Stimulated activated CD8-positive, alpha-beta memory T cell treated with anti-CD3 and anti-CD28 coated beads, Interleukin-2, amount 100 ng/mL, for 48 hours (primary cell): Measurements from ENCODE around the gene BORCS8.
"Not testable (repeated sequence)": the region's sequence is repeated elsewhere in the genome, so short reads cannot be mapped to it uniquely, and the experiment has no call there.

Experiments used
- DNase-seq, 2 donors: peaks; one replicate each; pipeline ENCODE4 v3.0.0-alpha.2; 2020; ENCODE audit warnings: low read depth in 2 of 2

Gene BORCS8

DNA sequence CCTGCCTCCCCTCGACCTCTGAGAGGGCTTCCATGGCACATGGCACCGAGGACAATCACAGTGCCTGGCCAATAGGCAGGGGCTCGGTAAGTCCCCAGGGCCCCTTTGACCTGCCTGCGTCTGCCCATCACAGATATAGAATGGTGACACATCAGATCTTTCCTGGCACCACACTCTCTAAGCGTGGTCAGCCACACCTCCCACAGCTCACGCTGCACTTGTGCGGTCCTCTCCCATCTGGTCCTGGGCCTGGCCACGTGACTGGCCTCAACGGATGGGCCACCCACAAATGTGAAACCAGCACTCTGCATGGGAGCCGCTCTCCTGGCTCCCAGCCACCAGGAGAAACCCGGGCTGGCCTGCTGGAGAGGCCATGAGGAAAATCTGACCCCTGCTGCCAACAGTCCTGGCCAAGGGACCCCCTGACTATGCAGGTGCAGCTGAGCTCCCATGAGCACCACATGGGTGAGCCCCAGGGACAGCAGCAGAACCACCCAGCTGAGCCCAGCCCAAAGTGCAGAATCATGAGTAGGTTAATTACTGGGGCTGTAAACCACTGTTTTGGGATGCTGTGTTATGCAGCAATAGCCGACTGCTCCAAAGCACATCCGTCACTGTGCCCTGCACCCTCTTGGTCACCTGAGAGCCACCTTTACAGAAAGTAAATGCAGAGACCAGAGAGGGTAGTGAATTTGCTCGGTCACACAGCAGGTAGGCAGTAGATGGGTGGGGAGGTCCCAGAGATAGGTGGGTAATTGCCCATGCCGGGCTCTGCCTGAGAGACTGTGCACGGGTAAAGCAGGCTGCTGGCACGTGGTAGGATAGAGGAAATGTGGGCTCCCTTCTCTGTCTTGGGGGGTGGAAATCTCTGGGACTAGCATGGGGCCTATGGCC, 12.2 kb downstream of the BORCS8 start:
- no peak for DNase-seq

DNA sequence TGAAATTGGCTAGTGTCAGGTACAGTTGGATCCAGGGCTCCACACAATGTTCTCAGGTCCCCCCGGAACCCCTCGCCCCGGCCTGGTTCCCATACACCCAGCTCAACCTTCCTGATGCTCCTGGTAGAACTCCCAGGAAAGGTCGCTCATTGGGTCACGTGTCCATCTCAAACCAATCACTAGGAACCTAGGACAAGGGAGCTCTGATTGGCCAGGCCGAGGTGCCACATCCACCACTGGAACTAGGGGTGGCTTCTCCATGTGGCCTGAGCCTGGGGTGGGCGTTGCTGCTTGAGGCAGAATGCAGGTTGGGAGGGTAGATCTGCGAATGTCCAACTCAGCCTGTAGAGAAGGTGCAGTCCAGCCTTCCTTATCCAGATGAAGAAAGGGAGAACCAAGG, 15.0 kb downstream of the BORCS8 start:
- no peak for DNase-seq

- DNase-seq = not testable (repeated sequence)
Measured at GRCh38 chr19:19173243-19173642, 18.7 kb downstream of the BORCS8 start.

- DNase-seq = no peak
Measured at GRCh38 chr19:19171821-19172532, 20.0 kb downstream of the BORCS8 start.

GRCh38 chr19:19170873-19171672, 20.9 kb downstream of the BORCS8 start:
- DNase-seq = no peak

GRCh38 chr19:19170053-19170872, 21.7 kb downstream of the BORCS8 start, which contains the start of gene MEF2B:
Gene MEF2B, minus strand, starts transcription at chr19:19170263. Its CDS starts 19,528 bp downstream, at chr19:19150735.
- peak; percentile 69 to 75 for DNase-seq

DNA sequence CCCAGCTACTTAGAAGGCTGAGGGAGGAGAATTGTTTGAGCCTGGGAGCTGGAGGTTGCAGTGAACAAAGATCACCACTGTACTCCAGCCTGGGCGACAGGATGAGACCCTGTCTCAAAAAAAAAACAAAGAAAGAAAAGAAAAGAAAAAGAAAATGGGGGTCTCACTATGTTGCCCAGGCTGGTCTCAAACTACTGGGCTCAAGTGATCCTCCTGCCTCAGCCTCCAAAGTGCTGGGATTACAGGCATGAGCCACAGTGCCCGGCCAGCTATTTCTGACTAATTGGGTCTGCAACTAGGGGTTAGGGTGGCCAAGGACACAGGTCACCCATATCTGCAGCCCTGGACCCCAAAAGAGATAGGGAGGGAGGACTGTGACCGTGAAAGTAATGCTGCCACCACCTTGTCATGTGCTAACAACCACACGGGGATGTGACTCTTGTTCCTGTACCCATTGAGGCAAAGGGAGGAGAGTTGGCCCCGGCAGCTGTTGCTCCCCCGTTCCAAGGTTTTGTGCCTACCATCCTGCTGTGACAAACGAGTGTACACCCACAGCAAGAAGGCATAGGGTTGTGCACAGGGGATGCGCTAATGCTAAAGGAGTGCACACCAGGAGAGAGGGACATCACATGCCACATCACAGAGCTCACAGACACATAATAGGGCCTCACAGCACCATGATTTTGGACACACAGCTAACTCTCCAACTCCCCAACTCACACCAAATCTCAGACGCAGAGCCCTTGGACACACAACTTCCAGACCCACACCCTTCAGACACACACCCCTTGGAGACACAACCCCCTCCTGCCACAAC, 22.5 kb downstream of the BORCS8 start:
- DNase-seq = no peak

- no peak for DNase-seq
Measured at GRCh38 chr19:19167612-19168011, 24.3 kb downstream of the BORCS8 start.

GRCh38 chr19:19165396-19165795, 26.6 kb downstream of the BORCS8 start:
- DNase-seq = no peak

DNA sequence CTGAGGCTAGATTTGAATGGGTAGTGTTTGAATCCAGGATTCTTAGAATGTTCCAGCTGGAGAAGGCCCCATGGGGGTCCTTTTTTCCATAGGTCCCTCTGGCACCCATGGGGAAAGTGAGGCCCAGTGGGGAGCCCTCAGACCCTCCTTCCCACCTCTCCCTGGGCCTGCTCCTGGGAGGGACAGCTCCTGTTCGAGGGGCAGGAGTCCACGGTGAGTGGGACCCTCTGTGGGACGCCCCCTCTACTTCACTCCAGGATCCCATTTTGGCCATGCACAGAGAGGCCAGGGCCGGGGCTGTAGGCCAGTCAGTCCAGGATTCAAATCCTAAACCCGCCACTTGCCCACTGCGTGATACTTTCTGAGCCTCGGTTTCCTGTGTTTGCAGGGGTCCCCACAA, 29.5 kb downstream of the BORCS8 start:
- DNase-seq = no peak

- no peak for DNase-seq
Measured at GRCh38 chr19:19160461-19161035, 31.4 kb downstream of the BORCS8 start.

GRCh38 chr19:19159534-19159933, 32.4 kb downstream of the BORCS8 start:
- no peak for DNase-seq

DNA sequence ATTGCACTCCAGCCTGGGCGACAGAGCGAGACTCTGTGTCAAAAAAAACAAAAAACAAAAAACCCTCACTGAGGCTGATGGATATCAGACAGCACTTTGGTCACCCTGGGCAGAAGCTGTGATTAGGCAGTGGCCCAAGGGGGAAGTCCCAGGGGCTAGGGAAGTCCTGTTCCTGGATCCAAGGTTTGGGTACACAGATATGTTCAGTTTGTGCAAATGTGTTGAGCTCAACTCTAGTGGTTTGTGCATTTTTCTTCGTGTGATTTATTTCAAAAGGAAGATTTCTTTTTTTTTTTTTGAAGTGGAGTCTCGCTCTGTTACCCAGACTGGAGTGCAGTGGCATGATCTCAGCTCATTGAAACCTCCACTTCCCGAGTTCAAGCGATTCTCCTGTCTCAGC, 34.1 kb downstream of the BORCS8 start:
- DNase-seq = no peak

GRCh38 chr19:19155495-19156219, 36.3 kb downstream of the BORCS8 start:
- no peak for DNase-seq

- no peak for DNase-seq
Measured at GRCh38 chr19:19154768-19155494, 37.0 kb downstream of the BORCS8 start.

DNA sequence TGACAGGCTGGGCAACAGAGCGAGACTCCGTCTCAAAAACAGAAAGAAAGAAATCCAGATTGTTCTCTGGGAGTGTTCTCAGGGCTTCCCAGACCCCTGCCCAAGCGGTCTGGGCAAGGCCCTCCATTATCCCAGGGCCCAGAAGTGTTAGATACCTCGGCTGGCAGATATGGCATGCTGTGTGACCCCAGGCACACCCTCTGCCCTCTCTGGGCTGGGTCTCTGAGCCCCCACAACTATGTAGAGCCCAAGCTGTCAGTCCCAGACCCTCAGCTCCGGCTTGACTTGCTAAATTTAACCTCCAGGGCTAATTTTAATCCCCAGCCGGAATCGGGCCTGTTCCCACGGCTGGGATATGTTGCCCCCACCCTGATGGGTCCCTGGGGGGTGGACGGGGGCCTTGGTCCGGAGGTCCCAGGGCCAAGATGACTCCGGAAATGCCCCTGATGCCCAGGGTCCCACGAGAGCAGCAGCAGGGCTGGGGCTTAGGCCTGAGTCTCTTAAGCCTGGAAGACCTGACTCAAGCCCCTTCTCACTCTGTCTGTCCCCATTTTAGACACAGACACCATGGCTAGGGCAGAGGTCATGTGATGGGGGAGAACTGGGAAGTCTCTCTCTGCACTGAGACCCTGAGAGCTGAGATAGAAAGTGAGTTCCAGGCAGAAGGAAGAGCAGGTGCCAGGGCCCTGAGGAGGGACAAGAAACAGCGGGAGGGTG, 39.1 kb downstream of the BORCS8 start:
- DNase-seq = no peak

DNA sequence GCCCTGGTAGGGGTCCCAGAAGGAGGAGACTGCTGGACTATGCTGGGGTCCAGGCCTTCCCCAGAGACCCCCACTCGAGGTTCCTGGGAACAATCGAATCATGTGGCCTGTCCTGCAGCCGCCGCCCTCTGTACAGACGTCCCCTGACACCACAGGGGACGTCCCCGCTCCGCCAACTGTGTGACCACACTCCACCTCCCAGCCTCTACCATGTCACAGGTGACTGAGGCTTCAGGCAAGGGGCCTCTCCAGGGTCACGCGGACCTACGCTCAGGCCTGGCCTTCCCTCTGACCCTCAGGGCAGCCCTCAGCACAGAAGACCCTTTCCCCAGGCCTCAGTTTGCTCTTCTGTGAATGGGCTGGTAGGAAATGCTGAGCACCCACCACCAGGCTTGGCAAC, 40.5 kb downstream of the BORCS8 start:
- DNase-seq = no peak

GRCh38 chr19:19149435-19149834, 42.5 kb downstream of the BORCS8 start:
- no peak for DNase-seq
